ENCODE measurements around the gene SLC25A25. TPM values are rescaled to one million over a fixed set of nuclear protein-coding genes. Genes with fewer than 3 reads are reported as not detected.
A peak's percentile ranks its signal among the peaks of the same experiment; 100 is the strongest.
"Not testable (repeated sequence)": the region's sequence is repeated elsewhere in the genome, so short reads cannot be mapped to it uniquely, and the experiment has no call there.

SLC25A25 gene
- total RNA-seq, 1 donor from 2014 or later = 78.2 TPM

GRCh38 chr9:128109050-128109709 lies 41.1 kb downstream of the SLC25A25 start:
- DNase-seq (ENCODE audit: low read depth in 2 of 2) = no peak

- not testable (repeated sequence) for DNase-seq (ENCODE audit: low read depth in 2 of 2)
Measured at GRCh38 chr9:128111726-128112125, 43.7 kb downstream of the SLC25A25 start.

DNA sequence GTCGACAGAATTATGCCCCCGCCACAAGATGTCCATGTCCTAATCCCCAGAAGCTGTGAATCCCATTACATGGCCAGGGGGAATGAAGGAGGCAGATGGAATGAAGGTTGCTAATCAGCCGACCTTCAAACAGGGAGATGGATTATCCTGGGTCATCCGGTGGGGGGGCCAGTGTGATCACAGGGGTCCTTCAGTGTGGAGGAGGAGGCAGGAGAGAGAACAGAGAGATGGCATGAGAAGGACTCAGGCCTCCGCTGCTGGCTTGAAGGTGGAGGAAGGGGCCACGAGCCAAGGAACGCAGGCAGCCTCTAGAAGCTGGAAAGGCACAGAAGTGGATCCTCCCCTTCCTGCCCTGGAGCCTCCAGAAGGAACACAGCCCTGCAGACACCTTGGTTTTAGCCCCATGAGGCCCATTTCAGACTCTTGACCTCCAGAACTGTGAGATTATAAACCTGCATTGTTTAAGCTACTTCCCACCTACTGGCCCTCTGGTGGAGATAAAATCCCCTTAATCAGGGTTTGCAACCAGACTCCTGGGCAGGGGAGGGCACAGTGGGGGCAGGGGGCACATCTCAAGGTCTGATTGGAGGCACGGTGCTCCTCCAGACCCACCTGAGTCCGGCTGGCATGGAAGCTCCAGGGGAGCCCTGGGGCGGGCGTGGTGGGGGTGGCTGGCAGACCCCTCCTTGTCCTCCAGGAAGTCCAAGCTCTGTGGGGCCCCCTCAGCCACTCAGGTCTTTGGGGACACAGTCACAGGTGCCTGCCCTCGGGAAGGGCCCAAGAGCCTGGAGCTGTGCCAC lies 45.7 kb downstream of the SLC25A25 start:
- DNase-seq (ENCODE audit: low read depth in 2 of 2) = no peak

DNA sequence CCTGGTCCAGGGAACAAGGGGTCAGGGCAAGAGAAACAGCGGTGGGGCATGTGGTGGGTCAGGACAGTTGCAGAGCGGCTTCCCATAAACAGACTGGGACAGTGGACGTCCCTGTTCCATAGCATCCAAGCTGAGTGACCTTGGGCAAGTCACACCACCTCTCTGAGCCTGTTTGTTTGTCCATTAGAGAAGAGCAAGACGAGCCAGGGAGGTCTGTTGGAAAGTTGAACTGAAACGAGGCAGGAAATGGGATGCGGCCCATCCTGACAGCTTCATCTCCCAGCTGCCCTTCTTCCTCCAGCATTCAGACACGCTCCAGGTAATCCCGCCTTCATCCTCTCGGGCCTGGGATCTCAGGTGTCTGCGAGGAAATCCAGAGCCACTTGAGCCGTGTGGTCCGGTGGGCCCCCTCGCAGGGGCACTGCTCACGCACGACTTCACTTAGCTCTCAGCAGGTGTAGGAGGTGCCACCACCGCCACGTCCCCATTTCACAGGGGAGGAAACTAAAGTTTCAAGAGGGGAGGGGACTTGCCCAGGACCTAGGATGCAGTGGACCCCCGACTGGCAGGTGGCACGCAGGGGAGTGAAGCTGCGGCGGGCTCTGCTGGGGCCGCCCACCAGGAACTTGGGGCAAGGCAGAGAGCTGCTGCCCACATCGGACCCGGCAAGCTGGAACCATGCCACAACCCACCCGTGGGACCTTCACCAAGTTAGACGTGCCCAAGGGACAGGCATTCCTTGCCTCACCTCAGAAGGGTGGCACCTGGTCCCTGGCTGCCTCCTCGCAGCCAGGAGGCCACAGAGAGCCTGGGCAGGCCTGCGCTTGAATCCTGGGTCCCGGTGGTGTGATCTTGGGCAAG lies 46.5 kb downstream of the SLC25A25 start:
- no peak for DNase-seq (ENCODE audit: low read depth in 2 of 2)

GRCh38 chr9:128115187-128116103 lies 47.4 kb downstream of the SLC25A25 start:
- no peak for DNase-seq (ENCODE audit: low read depth in 2 of 2)

DNA sequence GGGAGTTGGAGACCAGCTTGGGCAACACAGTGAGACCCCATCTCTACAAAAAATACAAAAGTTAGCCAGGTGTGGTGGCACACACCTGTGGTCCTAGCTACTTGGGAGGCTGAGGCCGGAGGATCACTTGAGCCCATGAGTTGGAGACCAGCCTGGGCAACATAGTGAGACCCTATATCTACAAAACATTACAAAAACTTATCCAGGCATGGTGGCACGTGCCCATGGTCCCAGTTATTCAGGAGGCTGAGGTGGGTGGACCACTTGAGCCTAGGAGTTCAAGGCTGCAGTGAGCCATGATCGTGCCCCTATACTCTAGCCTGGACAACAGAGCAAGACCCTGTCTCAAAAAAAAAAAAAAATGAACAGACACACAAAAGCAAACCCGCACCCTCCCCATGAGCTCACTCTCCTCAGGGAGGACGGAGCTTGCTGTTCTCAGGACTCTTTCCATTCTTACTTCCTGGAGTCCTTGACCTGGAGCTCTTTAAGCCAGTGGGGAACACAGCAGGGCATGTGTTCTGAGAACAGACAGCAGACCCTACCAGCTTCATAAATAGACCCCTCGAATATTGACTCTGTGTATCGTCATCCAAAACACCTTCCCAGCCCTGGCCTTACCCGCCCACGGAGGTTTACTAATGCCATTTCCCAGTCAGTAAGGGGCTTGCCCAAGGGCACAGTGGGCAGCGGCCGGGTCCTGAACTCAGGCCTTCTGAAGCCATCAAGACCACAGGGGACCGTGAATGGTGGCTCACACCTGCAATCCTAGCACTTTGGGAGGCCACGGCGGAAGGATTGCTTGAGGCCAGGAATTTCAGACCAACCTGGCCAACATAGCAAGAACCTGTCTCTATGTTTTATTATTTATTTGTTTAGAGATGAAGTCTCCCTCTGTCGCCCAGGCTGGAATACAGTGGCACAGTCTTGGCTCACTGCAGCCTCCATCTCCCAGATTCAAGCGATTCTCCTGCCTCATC lies 48.4 kb downstream of the SLC25A25 start:
- DNase-seq (ENCODE audit: low read depth in 2 of 2) = no peak

GRCh38 chr9:128117613-128118471 lies 49.8 kb downstream of the SLC25A25 start:
- DNase-seq (ENCODE audit: low read depth in 2 of 2) = peak; percentile 88 to 91

DNA sequence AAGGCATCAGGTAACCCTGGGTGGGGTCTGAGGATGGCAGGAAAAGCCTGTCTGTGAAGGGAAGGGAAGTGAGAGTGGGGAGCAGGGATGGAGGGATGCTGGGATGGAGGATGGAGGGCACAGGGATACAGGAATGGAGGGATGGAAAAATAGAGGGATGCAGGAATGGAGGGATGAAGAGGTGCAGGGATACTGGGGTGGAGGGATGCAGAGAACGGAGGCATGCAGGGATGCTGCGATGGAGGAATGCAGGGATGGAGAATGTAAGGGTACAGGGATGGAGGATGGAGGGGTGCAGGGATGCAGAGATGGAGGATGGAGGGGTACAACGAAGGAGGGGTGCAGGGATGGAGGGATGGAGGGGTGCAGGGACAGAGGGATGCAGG lies 50.4 kb downstream of the SLC25A25 start:
- DNase-seq (ENCODE audit: low read depth in 2 of 2) = no peak

GRCh38 chr9:128118971-128119665 lies 51.1 kb downstream of the SLC25A25 start:
- DNase-seq (ENCODE audit: low read depth in 2 of 2) = no peak

DNA sequence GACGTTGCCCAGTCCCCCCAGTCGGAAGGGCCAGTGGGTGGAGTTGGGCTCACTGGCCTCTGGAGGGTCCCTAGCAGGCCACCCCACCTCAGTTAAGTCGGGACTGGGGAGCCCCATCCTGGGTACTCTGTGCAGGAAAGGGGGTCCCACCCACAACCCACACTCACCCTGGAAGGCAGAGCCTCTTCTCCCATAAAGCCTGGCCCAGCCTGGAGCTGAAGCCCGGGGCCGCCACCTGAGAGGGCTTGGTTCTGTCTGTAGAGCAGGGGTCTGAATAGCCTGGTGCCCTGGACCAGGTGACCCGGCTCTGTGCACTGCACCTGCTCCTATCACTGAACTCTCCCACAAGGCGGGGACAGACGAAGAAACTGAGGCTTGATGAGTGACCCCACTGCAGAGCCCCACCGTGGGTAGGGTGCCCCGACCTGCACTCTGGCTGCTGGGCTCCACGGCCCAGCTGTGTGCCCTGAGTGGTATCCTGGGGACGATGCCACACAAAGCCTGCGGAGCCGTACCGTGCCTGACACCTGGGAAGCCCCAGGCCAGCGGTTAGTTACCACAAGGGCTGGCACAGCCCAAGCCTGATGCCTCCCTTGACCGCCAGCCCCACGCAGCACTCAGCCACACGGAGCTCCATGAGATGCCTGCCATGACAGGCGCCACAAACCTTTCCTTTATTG lies 52.2 kb downstream of the SLC25A25 start:
- no peak for DNase-seq (ENCODE audit: low read depth in 2 of 2)

- DNase-seq (ENCODE audit: low read depth in 2 of 2) = no peak
Measured at GRCh38 chr9:128120741-128121465, 52.9 kb downstream of the SLC25A25 start.

DNA sequence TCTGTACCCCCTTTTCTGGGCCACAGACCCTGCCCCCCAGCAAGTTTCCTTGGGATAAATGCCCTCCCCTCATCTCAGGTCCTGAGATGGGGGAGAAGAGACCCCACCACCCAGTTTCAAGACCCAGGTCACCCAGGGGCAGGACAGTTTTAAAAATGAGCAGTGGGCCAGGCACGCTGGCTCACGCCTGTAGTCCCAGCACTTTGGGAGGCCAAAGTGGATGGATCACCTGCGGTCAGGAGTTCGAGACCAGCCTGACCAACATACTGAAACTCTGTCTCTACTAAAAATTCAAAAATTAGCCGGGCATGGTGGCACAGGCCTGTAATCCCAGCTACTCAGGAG lies 53.4 kb downstream of the SLC25A25 start:
- no peak for DNase-seq (ENCODE audit: low read depth in 2 of 2)

GRCh38 chr9:128121924-128122808 lies 54.1 kb downstream of the SLC25A25 start:
- no peak for DNase-seq (ENCODE audit: low read depth in 2 of 2)

- no peak for DNase-seq (ENCODE audit: low read depth in 2 of 2)
Measured at GRCh38 chr9:128122809-128123175, 54.8 kb downstream of the SLC25A25 start.

DNA sequence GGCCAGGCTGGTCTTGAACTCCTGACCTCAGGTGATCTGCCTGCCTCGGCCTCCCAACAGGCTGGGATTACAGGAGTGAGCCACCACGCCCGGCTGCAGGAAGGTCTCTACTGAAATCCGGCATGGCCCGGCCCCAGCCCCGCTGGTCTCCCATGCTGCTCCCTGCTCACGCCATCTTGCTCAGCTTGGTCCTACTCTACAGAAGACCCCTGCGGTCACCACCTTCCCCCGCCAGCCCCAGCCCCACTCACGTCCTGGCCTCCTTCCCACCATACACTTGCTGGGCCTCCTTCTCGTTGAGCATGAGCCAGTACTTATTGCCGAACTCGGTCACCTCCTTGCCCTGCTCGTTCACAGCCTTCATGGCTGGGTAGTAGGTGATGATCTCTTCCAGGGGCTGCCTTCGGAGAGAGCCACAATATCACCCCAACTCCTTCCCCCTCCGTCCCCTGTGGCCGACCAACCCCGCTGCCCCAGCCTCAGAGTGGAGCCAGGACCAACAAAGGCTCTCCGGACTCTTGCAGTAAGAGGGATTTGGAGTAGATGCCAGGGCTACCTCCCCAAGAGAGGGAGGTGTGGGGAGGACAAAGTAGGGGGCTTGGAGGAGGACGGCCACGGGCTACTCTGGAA lies 55.5 kb downstream of the SLC25A25 start:
- DNase-seq (ENCODE audit: low read depth in 2 of 2) = no peak

DNA sequence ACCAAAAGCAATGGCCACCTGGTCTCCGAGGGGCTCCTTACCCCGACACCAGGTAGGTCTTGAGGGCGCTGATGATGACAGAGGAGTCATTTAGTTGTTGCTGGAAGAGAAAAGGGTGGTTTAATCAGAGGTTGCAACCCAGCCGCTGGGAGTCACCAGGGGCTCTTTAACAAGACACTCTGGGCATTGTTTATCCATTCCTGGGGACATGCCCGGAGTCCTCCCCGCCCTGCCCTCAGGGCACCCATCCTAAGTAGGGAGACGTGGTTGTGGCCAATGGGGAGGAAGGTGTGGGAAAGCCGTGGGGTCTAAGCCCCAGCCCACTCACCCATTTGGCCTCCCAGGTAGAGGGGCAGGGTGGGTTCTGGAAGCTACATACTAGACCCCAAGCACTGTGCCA lies 56.4 kb downstream of the SLC25A25 start:
- DNase-seq (ENCODE audit: low read depth in 2 of 2) = no peak
